Breast epithelium (tissue), 4 donors: ENCODE measurements around the gene RTCA. TPM values are rescaled to one million over a fixed set of nuclear protein-coding genes. Genes with fewer than 3 reads are reported as not detected.
"Not testable (repeated sequence)": the region's sequence is repeated elsewhere in the genome, so short reads cannot be mapped to it uniquely, and the experiment has no call there.

ENCODE experiments used
- DNase-seq, 2 donors: peaks; one replicate each; pipeline ENCODE4 v3.0.0-alpha.2; 2019; ENCODE audit warnings: low spot score in 2 of 2
- H3K27ac ChIP-seq, 2 donors: fragments of 200-600 bp; sonication (generic) in 1 of 2; one replicate each; pipeline ENCODE4 v1.5.1; 2016 to 2019; ENCODE audit warnings: mild to moderate bottlenecking in 1 of 2
- H3K27me3 ChIP-seq, 2 donors: fragments of 200-600 bp; sonication (generic) in 1 of 2; one replicate each; pipeline versions ENCODE4 v1.5.1 to v1.6.0; 2017 to 2019; ENCODE audit warnings: control low read depth in 1 of 2, mild to moderate bottlenecking in 1 of 2
- H3K36me3 ChIP-seq: fragments of 200-600 bp; one replicate; pipeline ENCODE4 v1.5.1; 2019
- H3K4me1 ChIP-seq, 2 donors: fragments of 200-600 bp; sonication (generic); one replicate each; pipeline ENCODE4 v1.5.1; 2016 to 2019; ENCODE audit warnings: control low read depth in 1 of 2
- H3K4me3 ChIP-seq, 3 donors: fragments of 200-600 bp; sonication (generic); 1 replicate in 2 of 3; 2 replicates in 1 of 3; pipeline ENCODE4 v1.5.1; 2016 to 2019; ENCODE audit warnings: mild to moderate bottlenecking in 3 of 3, moderate library complexity in 2 of 3
- H3K9me3 ChIP-seq, 2 donors: fragments of 200-600 bp; sonication (generic) in 1 of 2; one replicate each; pipeline ENCODE4 v1.5.1; 2016 to 2019; ENCODE audit warnings: control low read depth in 1 of 2
- POLR2A ChIP-seq: fragments of 450-650 bp; IDR thresholded peaks from one replicate; pipeline ENCODE4 v1.6.1; 2016; ENCODE audit warnings: antibody characterized with exemption, mild to moderate bottlenecking, moderate library complexity
- POLR2AphosphoS5 ChIP-seq, 3 donors: sonication (generic); formaldehyde crosslinking; IDR thresholded peaks; one replicate each; pipeline ENCODE4 v1.6.1; 2017; ENCODE audit warnings: antibody characterized with exemption in 3 of 3
- intact Hi-C: fragments of 100-400 bp; cut with DNase I; formaldehyde crosslinking; loops from one replicate; pipeline ENCODE4 v1.15.1; 2023; ENCODE audit warnings: low total_unique reads
- total RNA-seq, 3 donors: library from RNA; depleted of rRNA; stranded (reverse); fragments of >200 nt; gene quantifications; one replicate each; pipeline ENCODE4 v1.1.0, GENCODE V29; 2016
- TF ChIP-seq, protein P1 (sequence below), 3 donors: fragments of 450-650 bp; IDR thresholded peaks; one replicate each; pipeline ENCODE4 v1.5.1; 2016 to 2017; ENCODE audit warnings: antibody characterized with exemption in 3 of 3, mild to moderate bottlenecking in 3 of 3, moderate library complexity in 3 of 3

RTCA gene
- total RNA-seq, 3 donors from 2014 or later = 17.0 to 22.6 (median 22.2) TPM

DNA sequence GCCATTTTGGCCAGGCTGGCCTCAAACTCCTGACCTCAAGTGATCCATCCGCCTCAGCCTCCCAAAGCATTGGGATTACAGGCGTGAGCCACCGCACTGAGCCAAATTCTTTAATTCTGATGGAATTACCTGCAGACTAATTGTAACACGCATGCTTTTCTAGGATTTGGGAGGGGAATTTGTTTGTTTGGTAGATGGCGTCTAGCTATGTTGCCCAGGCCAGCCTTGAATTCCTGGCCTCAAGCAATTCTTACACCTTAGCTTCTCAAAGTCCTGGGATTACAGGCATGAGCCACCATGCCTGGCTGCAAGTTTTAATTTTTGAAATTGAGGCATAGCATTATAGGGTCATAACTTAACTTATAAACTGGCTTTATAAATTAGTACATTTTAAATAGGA is 18.6 kb downstream of the RTCA start:
- intact Hi-C loops = no loop called here

DNA sequence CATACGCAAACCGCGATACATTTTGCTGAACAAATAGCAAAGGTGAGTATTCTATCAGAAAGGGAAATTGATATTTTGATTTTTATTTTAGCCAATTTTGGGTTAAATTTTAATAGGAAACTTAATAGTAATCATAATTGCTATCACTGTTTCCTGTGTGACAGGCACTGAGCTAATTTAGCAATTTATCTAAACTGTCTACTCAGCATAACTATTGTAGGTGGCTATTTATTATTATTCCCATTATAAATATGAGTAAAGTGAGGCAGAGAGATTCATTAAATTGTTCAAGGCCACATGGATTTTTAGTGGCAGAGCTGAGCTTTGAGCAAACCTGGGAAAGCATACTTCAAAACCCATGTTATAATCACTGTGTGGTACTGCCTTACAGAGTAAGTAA is 21.1 kb downstream of the RTCA start:
- intact Hi-C loops = no loop called here
- H3K4me3 ChIP-seq = no peak overlapping the region
- no peaks in the 10 kb centered on the region for H3K4me1 ChIP-seq
- no peaks in the 10 kb centered on the region for H3K27me3 ChIP-seq
- TF ChIP-seq POLR2AphosphoS5 (IDR thresholded peaks at IDR 0.05) (no peak), POLR2A (no peak)
- TF ChIP-seq, protein P1, sequence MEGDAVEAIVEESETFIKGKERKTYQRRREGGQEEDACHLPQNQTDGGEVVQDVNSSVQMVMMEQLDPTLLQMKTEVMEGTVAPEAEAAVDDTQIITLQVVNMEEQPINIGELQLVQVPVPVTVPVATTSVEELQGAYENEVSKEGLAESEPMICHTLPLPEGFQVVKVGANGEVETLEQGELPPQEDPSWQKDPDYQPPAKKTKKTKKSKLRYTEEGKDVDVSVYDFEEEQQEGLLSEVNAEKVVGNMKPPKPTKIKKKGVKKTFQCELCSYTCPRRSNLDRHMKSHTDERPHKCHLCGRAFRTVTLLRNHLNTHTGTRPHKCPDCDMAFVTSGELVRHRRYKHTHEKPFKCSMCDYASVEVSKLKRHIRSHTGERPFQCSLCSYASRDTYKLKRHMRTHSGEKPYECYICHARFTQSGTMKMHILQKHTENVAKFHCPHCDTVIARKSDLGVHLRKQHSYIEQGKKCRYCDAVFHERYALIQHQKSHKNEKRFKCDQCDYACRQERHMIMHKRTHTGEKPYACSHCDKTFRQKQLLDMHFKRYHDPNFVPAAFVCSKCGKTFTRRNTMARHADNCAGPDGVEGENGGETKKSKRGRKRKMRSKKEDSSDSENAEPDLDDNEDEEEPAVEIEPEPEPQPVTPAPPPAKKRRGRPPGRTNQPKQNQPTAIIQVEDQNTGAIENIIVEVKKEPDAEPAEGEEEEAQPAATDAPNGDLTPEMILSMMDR (IDR thresholded peaks at IDR 0.05) = no peak
- H3K27ac ChIP-seq = no peak overlapping the region
- DNase-seq = no peak
- H3K36me3 ChIP-seq = no peaks in the 10 kb centered on the region
- no peaks in the 10 kb centered on the region for H3K9me3 ChIP-seq

More for the DNA sequence above, 18.6 kb downstream of the RTCA start:
- Histone ChIP-seq H3K36me3 (no peaks in the 10 kb centered on the region), H3K4me1 (no peaks in the 10 kb centered on the region), H3K27me3 (no peaks in the 10 kb centered on the region), H3K9me3 (no peaks in the 10 kb centered on the region), H3K27ac (no peak overlapping the region), H3K4me3 (no peak overlapping the region)
- TF ChIP-seq POLR2A (no peak), POLR2AphosphoS5 (IDR thresholded peaks at IDR 0.05) (no peak)
- TF ChIP-seq, protein P1 (IDR thresholded peaks at IDR 0.05) = no peak
- DNase-seq = no peak

DNA sequence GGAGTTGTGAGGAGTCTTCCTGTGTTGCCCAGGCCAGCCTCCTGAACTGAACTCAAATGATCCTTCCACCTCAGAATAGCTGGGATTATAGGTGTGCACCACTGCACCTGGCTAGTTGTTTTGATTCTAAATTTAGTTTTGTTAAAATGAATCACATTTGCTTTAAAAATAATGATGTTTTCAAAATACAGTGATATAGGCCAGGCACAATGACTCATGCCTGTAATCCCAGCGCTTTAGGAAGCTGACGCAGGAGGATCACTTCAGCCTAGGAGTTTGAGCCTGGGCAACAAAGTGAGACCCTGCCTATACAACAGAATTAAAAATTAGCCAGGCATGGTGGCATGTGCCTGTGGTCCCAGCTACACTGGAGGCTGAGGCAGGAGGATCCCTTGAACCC is 24.3 kb downstream of the RTCA start:
- H3K27ac ChIP-seq = no peak overlapping the region
- H3K4me1 ChIP-seq = no peaks in the 10 kb centered on the region
- TF ChIP-seq POLR2A (no peak), POLR2AphosphoS5 (IDR thresholded peaks at IDR 0.05) (no peak)
- TF ChIP-seq, protein P1 (IDR thresholded peaks at IDR 0.05) = no peak
- no peak for DNase-seq
- no peak overlapping the region for H3K4me3 ChIP-seq
- no peaks in the 10 kb centered on the region for H3K36me3 ChIP-seq
- intact Hi-C loops = no loop called here
- H3K9me3 ChIP-seq = no peaks in the 10 kb centered on the region
- no peaks in the 10 kb centered on the region for H3K27me3 ChIP-seq

DNA sequence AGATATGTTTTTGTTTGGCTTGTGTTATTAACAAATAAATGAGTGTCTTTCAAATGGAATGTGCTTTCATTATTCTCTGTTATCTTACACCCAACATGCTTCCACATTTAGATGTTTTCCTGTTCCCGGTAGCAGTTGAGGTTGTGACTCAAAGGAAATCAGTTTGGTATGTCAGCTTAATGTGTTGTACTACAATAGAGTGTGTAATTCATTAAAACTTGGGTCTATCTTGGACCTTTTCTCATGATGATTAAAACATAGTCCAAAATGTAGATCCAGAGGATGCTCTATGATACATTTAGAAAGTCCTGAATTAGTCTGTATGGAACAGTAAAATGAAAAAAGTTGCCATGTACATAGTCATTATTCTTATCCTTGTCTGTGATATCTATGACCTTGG is 26.7 kb downstream of the RTCA start:
- H3K9me3 ChIP-seq = no peaks in the 10 kb centered on the region
- H3K27me3 ChIP-seq = no peaks in the 10 kb centered on the region
- TF ChIP-seq, protein P1 (IDR thresholded peaks at IDR 0.05) = no peak
- TF ChIP-seq POLR2A = no peak
- TF ChIP-seq POLR2AphosphoS5 (IDR thresholded peaks at IDR 0.05) = no peak
- intact Hi-C loops = no loop called here
- no peak for DNase-seq
- H3K36me3 ChIP-seq = no peaks in the 10 kb centered on the region
- no peak overlapping the region for H3K4me3 ChIP-seq
- no peak overlapping the region for H3K27ac ChIP-seq
- no peaks in the 10 kb centered on the region for H3K4me1 ChIP-seq

DNA sequence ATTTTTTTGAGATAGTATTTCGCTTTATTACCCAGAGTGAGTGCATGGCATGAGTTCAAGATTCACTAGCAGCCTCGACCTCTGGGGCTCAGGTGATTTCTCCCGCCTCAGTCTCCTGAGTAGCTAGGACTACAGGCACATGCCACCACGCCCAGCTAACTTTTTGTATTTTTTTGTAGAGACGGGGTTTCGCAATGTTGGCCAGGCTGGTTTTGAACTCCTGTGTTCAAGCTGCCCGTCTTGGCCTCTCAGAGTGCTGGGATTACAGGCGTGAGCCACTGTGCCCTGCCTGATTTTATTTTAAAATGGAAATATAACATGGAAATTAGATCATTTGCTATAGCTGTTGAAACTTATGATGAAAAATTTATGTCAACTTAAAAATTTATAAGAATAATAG is 30.1 kb downstream of the RTCA start:
- H3K27ac ChIP-seq = no peak overlapping the region
- no peak for DNase-seq
- TF ChIP-seq POLR2A = no peak
- TF ChIP-seq POLR2AphosphoS5 (IDR thresholded peaks at IDR 0.05) = no peak
- TF ChIP-seq, protein P1 (IDR thresholded peaks at IDR 0.05) = no peak
- intact Hi-C loops = no loop called here
- no peaks in the 10 kb centered on the region for H3K4me1 ChIP-seq
- H3K4me3 ChIP-seq = no peak overlapping the region
- no peaks in the 10 kb centered on the region for H3K9me3 ChIP-seq
- no peaks in the 10 kb centered on the region for H3K27me3 ChIP-seq
- H3K36me3 ChIP-seq = no peaks in the 10 kb centered on the region

DNA sequence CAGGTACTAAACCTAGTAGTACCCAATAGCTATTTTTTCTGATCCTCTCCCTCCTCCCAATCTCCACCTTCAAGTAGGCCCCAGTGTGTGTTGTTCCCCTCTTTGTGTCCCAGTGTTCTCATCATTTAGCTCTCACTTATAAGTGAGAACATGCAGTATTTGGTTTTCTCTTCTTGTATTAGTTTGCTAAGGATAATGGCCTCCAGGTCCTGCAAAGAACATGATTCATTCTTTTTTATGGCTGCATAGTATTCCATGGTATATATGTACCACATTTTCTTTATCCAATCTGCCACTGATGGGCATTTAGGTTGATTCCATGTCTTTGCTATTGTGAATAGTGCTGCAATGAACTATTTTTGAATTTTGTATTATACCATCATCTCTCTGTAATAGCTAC is 31.0 kb downstream of the RTCA start:
- H3K27ac ChIP-seq, H3K27me3 ChIP-seq, H3K9me3 ChIP-seq, DNase-seq, H3K4me1 ChIP-seq, H3K4me3 ChIP-seq, intact Hi-C loops, H3K36me3 ChIP-seq: not testable (repeated sequence)
